HCT116 (cell line): Measurements from ENCODE around the gene MXD1. TPM values are rescaled to one million over a fixed set of nuclear protein-coding genes. Genes with fewer than 3 reads are reported as not detected.

Experiments used
- ATAC-seq: fragments of 200-7000 bp; cut with Tn5 transposase; 2 replicates; pipeline ENCODE4 v1.9.1; 2020; ENCODE audit warnings: mild to moderate bottlenecking, moderate library complexity
- BruUV-seq: library from RNA; stranded (reverse); fragments of 400-500 nt; replicated peaks from 2 replicates; lab custom pipeline; 2021; lab: Mats Ljungman, UMichigan
- CTCF ChIA-PET: fragments of 300-600 bp; sonication (Branson Sonifier 250); formaldehyde crosslinking; loops from one replicate; lab custom pipeline; 2021; ENCODE audit warnings: antibody characterized with exemption; lab: Charles Lee
- POLR2A ChIA-PET: fragments of 300-600, 350-600 bp; sonication (Branson Sonifier 250); formaldehyde crosslinking; loops from one replicate; lab custom pipeline; 2021; ENCODE audit warnings: antibody characterized with exemption; lab: Charles Lee
- RAD21 ChIA-PET, 2 experiments: fragments of 300-600 bp; sonication (Branson Sonifier 250); formaldehyde crosslinking; loops; one replicate each; lab custom pipeline; 2023; ENCODE audit warnings: low total read pairs in 2 of 2; ENCODE audit not compliant: uncharacterized antibody in 2 of 2, unreplicated experiment in 2 of 2, low non-redundant PET in 1 of 2; lab: Charles Lee
- DNase-seq: peaks from one replicate; pipeline ENCODE4 v3.0.0-alpha.2; 2010; ENCODE audit warnings: low read depth, low spot score
- H2AFZ ChIP-seq: fragments of 200-600 bp; shearing (Covaris generic), sonication (generic); 2 replicates; pipeline ENCODE4 v1.6.1; 2017; ENCODE audit warnings: low read depth, mixed run types, mixed read lengths, antibody characterized with exemption, low read length; ENCODE audit not compliant: poor library complexity, severe bottlenecking
- H3K27ac ChIP-seq: 2 replicates; pipeline ENCODE4 v1.5.1; 2012; ENCODE audit warnings: low read depth, low read length
- H3K27me3 ChIP-seq: fragments of 200-600 bp; sonication (generic); 2 replicates; pipeline ENCODE4 v1.6.1; 2016; ENCODE audit warnings: mixed run types, low read length, mixed read lengths; ENCODE audit not compliant: insufficient read depth
- H3K36me3 ChIP-seq, 2 experiments: fragments of 200-500 bp in 1 of 2; fragments of 200-600 bp in 1 of 2; sonication (Bioruptor generic) in 1 of 2; sonication (generic) in 1 of 2; 2 replicates each; pipeline versions ENCODE4 v1.5.1 to v1.6.1; 2014 to 2016; ENCODE audit warnings: low read length in 2 of 2, inconsistent platforms in 1 of 2, mixed read lengths in 1 of 2, mixed run types in 1 of 2; ENCODE audit not compliant: insufficient read depth in 2 of 2, control insufficient read depth in 1 of 2
- H3K4me1 ChIP-seq, 2 experiments: fragments of 200-600 bp in 1 of 2; sonication (generic) in 1 of 2; 2 replicates each; pipeline versions ENCODE4 v1.5.1 to v1.6.1; 2012 to 2017; ENCODE audit warnings: low read length in 2 of 2, inconsistent platforms in 1 of 2, mild to moderate bottlenecking in 1 of 2, mixed read lengths in 1 of 2, mixed run types in 1 of 2, moderate library complexity in 1 of 2; ENCODE audit not compliant: insufficient read depth in 2 of 2, control insufficient read depth in 1 of 2
- H3K4me2 ChIP-seq: fragments of 200-600 bp; sonication (generic); 2 replicates; pipeline ENCODE4 v1.6.1; 2017; ENCODE audit warnings: mixed run types, low read length, mixed read lengths
- H3K4me3 ChIP-seq, 2 experiments: fragments of 200-600 bp in 1 of 2; sonication (generic) in 1 of 2; replicated peaks in 1 of 2; 2 replicates each; pipeline ENCODE4 v1.5.1; 2011 to 2016; ENCODE audit warnings: low read length in 2 of 2, control low read depth in 1 of 2, low read depth in 1 of 2, mild to moderate bottlenecking in 1 of 2, mixed read lengths in 1 of 2, mixed run types in 1 of 2
- H3K79me2 ChIP-seq: fragments of 200-600 bp; sonication (generic); 2 replicates; pipeline ENCODE4 v1.6.1; 2017; ENCODE audit warnings: mild to moderate bottlenecking, mixed run types, low read length, moderate library complexity, mixed read lengths; ENCODE audit not compliant: insufficient read depth
- H3K9ac ChIP-seq: fragments of 200-600 bp; sonication (generic); 2 replicates; pipeline ENCODE4 v1.6.1; 2016; ENCODE audit warnings: low read length, mixed read lengths
- H3K9me2 ChIP-seq: fragments of 200-600 bp; sonication (generic), shearing (Covaris generic); 2 replicates; pipeline ENCODE4 v1.6.1; 2017; ENCODE audit warnings: mixed run types, mild to moderate bottlenecking, moderate library complexity; ENCODE audit not compliant: insufficient read depth
- H3K9me3 ChIP-seq, 2 experiments: fragments of 200-500 bp in 1 of 2; fragments of 200-600 bp in 1 of 2; sonication (Bioruptor generic) in 1 of 2; sonication (generic) in 1 of 2; 2 replicates each; pipeline ENCODE4 v1.6.1; 2014 to 2017; ENCODE audit warnings: low read length in 2 of 2, mixed read lengths in 2 of 2, inconsistent platforms in 1 of 2, low read depth in 1 of 2, mild to moderate bottlenecking in 1 of 2, mixed run types in 1 of 2, moderate library complexity in 1 of 2; ENCODE audit not compliant: control insufficient read depth in 1 of 2, insufficient read depth in 1 of 2
- H4K20me1 ChIP-seq: fragments of 200-600 bp; sonication (generic), shearing (Covaris generic); 2 replicates; pipeline ENCODE4 v1.6.1; 2017; ENCODE audit warnings: mixed run types, mild to moderate bottlenecking, moderate library complexity; ENCODE audit not compliant: insufficient read depth
- ATF3 ChIP-seq: IDR thresholded peaks from 2 replicates; pipeline ENCODE4 v1.6.1; 2012
- CEBPB ChIP-seq: IDR thresholded peaks from 2 replicates; pipeline ENCODE4 v1.6.1; 2012; ENCODE audit warnings: low read depth
- CTCF ChIP-seq, 3 experiments: fragments of 200-600 bp in 1 of 3; sonication (generic) in 1 of 3; IDR thresholded peaks in 2 of 3; conservative IDR thresholded peaks in 1 of 3; 2 replicates each; pipeline ENCODE4 v1.5.1; 2012 to 2017; ENCODE audit warnings: low read depth in 2 of 3, low read length in 2 of 3, antibody characterized with exemption in 1 of 3, borderline replicate concordance in 1 of 3, control low read depth in 1 of 3, mild to moderate bottlenecking in 1 of 3, mixed read lengths in 1 of 3, mixed run types in 1 of 3, moderate library complexity in 1 of 3; ENCODE audit not compliant: insufficient read depth in 1 of 3
- EGR1 ChIP-seq: IDR thresholded peaks from 2 replicates; pipeline ENCODE4 v1.6.1; 2012; ENCODE audit warnings: low read depth
- ELF1 ChIP-seq: IDR thresholded peaks from 2 replicates; pipeline ENCODE4 v1.6.1; 2012; ENCODE audit warnings: low read depth, borderline replicate concordance
- EZH2 ChIP-seq: fragments of 200-600 bp; sonication (generic); IDR thresholded peaks from 2 replicates; pipeline ENCODE4 v1.6.1; 2017; ENCODE audit warnings: antibody characterized with exemption, mixed run types
- EZH2phosphoT487 ChIP-seq: fragments of 200-600 bp; IDR thresholded peaks from 2 replicates; pipeline ENCODE4 v1.6.1; 2018; ENCODE audit warnings: antibody characterized with exemption, borderline replicate concordance
- FOSL1 ChIP-seq: IDR thresholded peaks from 2 replicates; pipeline ENCODE4 v1.6.1; 2012; ENCODE audit warnings: low read depth
- JUND ChIP-seq: IDR thresholded peaks from 2 replicates; pipeline ENCODE4 v1.6.1; 2012
- POLR2AphosphoS5 ChIP-seq: IDR thresholded peaks from 2 replicates; pipeline ENCODE4 v1.6.1; 2011; ENCODE audit warnings: mild to moderate bottlenecking, low read depth, low read length, moderate library complexity
- RAD21 ChIP-seq: IDR thresholded peaks from 2 replicates; pipeline ENCODE4 v1.6.1; 2012; ENCODE audit warnings: low read depth, mild to moderate bottlenecking
- SIN3A ChIP-seq: IDR thresholded peaks from 2 replicates; pipeline ENCODE4 v1.6.1; 2012; ENCODE audit warnings: low read depth
- SRF ChIP-seq: IDR thresholded peaks from 2 replicates; pipeline ENCODE4 v1.6.1; 2012; ENCODE audit warnings: low read depth
- TCF7L2 ChIP-seq: IDR thresholded peaks from 2 replicates; pipeline ENCODE4 v1.7.0; 2011; ENCODE audit warnings: borderline replicate concordance, inconsistent platforms; ENCODE audit not compliant: insufficient read depth, insufficient read length; ENCODE audit errors: extremely low read depth
- YY1 ChIP-seq: IDR thresholded peaks from 2 replicates; pipeline ENCODE4 v1.6.1; 2011; ENCODE audit warnings: low read length, low read depth, moderate library complexity, mild to moderate bottlenecking; ENCODE audit not compliant: insufficient replicate concordance; ENCODE audit errors: extremely low read depth
- ZBTB33 ChIP-seq: IDR thresholded peaks from 2 replicates; pipeline ENCODE4 v1.6.1; 2011; ENCODE audit warnings: mild to moderate bottlenecking, low read length, moderate library complexity; ENCODE audit not compliant: insufficient replicate concordance; ENCODE audit errors: extremely low read depth
- intact Hi-C: fragments of 100-400 bp; cut with micrococcal nuclease; formaldehyde crosslinking; loops from 2 replicates; pipeline ENCODE4 v1.10.0; 2022
- total RNA-seq: library from RNA; stranded (reverse); gene quantifications from one replicate; pipeline ENCODE4 v1.2.1, GENCODE V29; 2021; ENCODE audit not compliant: unreplicated experiment
- TF ChIP-seq, protein P1 (sequence below): IDR thresholded peaks from 2 replicates; pipeline ENCODE4 v1.6.1; 2012; ENCODE audit warnings: low read depth
- TF ChIP-seq, protein P2 (sequence below): IDR thresholded peaks from 2 replicates; pipeline ENCODE4 v1.6.1; 2012

Gene MXD1
- total RNA-seq, 1 experiment from 2014 or later: 10.3 TPM

GRCh38 chr2:69907216-69907615, 7.7 kb upstream of the MXD1 start:
- DNase-seq: no peak
- Histone ChIP-seq H3K27me3 (no peaks in the 10 kb centered on the region), H3K27ac (no peak overlapping the region), H4K20me1 (no peaks in the 10 kb centered on the region), H3K4me3 (no peak overlapping the region), H3K4me1 (no peaks in the 10 kb centered on the region; a peak in 1 of 4 replicates), H3K9me3 (no peaks in the 10 kb centered on the region), H3K9ac (no peak overlapping the region), H3K79me2 (no peaks in the 10 kb centered on the region), H3K9me2 (no peaks in the 10 kb centered on the region), H3K4me2 (no peak overlapping the region), H3K36me3 (peaks cover 23 to 29% of the 10 kb centered on the region in 2 experiments), H2AFZ (no peak overlapping the region)
- intact Hi-C loops: no loop called here
- no peak for ATAC-seq
- ChIA-PET RAD21 (no interaction called here), POLR2A (no interaction called here), CTCF (interaction anchor here (1.2 kb wide), 1 partner anchor 182 kb away, joined by 4 read pairs; no protein-coding TSS in a partner anchor)
- TF ChIP-seq SIN3A (no peak), ZBTB33 (no peak), SRF (no peak), CEBPB (no peak), CTCF (IDR thresholded peaks at IDR 0.05 in 2 of 3, conservative IDR thresholded peaks at IDR 0.05 in 1 of 3; ENCODE audit: borderline replicate concordance in 1 of 3, insufficient read depth in 1 of 3, low read depth in 2 of 3, low read length in 2 of 3) (no peak), ELF1 (no peak), JUND (no peak), POLR2AphosphoS5 (no peak), ATF3 (no peak), FOSL1 (no peak), TCF7L2 (no peak), EZH2 (no peak), EGR1 (no peak), EZH2phosphoT487 (no peak), YY1 (no peak), RAD21 (no peak)
- TF ChIP-seq, protein P1, sequence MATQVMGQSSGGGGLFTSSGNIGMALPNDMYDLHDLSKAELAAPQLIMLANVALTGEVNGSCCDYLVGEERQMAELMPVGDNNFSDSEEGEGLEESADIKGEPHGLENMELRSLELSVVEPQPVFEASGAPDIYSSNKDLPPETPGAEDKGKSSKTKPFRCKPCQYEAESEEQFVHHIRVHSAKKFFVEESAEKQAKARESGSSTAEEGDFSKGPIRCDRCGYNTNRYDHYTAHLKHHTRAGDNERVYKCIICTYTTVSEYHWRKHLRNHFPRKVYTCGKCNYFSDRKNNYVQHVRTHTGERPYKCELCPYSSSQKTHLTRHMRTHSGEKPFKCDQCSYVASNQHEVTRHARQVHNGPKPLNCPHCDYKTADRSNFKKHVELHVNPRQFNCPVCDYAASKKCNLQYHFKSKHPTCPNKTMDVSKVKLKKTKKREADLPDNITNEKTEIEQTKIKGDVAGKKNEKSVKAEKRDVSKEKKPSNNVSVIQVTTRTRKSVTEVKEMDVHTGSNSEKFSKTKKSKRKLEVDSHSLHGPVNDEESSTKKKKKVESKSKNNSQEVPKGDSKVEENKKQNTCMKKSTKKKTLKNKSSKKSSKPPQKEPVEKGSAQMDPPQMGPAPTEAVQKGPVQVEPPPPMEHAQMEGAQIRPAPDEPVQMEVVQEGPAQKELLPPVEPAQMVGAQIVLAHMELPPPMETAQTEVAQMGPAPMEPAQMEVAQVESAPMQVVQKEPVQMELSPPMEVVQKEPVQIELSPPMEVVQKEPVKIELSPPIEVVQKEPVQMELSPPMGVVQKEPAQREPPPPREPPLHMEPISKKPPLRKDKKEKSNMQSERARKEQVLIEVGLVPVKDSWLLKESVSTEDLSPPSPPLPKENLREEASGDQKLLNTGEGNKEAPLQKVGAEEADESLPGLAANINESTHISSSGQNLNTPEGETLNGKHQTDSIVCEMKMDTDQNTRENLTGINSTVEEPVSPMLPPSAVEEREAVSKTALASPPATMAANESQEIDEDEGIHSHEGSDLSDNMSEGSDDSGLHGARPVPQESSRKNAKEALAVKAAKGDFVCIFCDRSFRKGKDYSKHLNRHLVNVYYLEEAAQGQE: no peak
- TF ChIP-seq, protein P2, sequence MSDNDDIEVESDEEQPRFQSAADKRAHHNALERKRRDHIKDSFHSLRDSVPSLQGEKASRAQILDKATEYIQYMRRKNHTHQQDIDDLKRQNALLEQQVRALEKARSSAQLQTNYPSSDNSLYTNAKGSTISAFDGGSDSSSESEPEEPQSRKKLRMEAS: no peak
- no TSS peak for BruUV-seq
